GM12873 (cell line): ENCODE results near the gene LDLRAD4.

ENCODE experiments used
- CTCF ChIP-seq: IDR thresholded peaks from 2 replicates; pipeline ENCODE4 v1.5.1; 2012; ENCODE audit warnings: low read depth, mild to moderate bottlenecking, moderate library complexity, low read length, control low read depth; ENCODE audit not compliant: insufficient read depth; ENCODE audit errors: missing control alignments

Gene LDLRAD4

DNA sequence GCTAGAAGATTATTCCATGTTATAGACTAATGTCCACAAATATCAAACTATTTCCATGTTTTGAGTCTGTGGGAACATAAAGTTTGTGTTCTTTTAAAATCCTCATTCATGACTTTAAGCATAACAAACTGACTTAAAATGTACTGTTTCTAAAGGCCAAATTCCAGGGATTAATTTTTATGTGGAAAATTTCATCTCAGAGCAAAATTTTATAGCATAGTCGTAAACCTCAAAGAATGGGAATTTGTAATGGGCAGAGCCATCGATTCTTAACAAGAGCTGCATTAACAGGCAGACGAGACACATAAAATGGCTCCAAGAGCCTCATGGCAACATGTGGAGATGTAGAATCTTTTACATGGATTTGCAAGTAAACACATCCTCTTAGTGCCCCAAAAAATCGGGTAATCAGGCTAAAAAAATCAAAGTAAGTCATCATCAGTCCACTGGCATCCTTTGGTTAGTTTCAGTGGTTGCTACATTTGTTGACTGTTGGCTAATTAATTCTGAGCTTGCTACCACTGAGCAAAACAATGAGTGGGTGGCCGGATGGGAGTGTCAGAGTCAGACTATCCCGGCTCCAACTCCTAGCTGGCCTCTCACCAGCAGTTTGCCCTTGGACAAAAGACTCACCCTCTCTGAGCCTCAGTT, 388.2 kb downstream of the LDLRAD4 start:
- no peak for TF ChIP-seq CTCF

DNA sequence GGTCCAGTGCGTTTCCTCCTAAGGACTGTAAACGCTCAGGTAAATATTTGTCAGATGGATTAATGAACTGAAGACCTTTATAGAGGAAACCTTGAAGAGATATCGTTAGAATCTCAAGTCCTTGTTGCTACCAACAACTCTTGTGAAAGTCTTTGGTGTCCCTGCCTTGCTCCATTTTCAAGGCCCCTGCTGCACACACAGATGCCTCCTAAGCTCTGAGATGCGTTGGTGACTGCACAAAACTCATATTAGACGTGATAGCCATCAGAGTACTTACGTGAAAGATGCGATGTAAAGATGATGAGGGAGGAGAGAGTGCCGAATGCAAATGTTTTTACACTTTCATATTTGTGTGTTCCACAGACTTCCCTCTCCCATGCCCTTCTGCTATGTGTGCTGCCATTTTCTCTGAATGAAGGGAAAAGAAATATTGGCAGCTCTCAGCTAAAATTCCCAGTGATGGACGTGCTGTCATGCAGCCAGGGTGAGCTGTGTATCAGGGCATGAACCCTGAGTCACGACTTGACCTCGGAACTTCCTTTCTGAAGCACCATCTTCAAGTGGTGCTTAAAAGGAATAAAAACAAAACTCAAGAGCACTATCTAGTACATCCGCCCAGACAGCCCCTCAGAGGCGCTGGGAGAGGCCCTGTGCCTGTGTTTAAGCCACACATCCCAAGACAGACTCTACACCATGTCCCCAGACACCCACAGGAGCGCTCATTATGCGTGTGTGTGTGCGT, 390.4 kb downstream of the LDLRAD4 start:
- no peak for TF ChIP-seq CTCF

DNA sequence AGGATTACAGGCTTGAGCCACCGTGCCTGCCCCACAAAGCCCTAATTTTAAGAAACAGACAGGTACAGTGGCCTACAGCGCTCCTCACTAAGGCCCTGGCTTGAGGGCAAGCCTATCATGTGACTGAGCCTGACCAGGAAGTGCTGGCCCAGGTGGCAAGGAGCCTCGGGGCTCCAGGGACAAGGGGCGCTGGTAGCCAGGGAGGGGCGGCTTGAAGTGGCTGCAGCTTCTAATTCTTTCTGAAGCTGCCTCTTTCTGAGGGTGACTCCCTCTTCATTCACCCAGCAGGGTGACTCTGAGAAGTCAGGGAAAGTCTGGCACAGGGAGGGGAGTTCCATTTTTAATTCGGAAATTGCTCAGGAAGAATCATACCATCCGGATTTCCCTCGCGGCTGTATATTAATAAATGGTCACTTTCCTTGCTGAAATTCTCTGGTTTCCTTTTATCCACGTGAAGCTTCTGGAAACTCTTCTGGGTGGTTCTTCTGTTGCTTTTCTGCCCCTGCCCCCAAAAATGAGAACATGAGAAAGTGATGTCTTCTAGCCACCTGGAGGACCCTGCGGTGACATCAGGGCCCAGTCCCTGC, 392.1 kb downstream of the LDLRAD4 start:
- no peak for TF ChIP-seq CTCF

DNA sequence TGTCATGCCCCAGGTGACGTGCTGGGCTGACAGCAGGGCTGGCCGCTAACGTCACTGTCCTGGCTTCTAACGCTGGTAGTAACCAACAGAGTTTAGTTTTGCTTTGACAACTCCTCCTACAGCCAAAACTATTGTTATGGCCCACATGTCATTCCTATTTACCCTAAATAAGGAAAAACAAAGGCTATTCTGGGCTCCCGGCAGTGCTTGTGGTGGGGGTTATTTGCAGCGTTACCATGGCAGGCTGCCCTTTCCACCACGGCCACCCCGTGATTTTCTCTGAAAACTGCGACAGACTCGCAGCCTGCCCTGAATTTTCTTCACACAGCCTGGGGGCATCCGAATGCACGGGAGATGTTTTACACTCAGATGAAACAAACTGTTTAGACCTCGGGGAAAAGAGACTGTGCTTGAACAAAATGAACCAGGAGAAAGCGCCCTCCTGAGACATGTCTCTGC, 392.6 kb downstream of the LDLRAD4 start:
- TF ChIP-seq CTCF, result no peak

DNA sequence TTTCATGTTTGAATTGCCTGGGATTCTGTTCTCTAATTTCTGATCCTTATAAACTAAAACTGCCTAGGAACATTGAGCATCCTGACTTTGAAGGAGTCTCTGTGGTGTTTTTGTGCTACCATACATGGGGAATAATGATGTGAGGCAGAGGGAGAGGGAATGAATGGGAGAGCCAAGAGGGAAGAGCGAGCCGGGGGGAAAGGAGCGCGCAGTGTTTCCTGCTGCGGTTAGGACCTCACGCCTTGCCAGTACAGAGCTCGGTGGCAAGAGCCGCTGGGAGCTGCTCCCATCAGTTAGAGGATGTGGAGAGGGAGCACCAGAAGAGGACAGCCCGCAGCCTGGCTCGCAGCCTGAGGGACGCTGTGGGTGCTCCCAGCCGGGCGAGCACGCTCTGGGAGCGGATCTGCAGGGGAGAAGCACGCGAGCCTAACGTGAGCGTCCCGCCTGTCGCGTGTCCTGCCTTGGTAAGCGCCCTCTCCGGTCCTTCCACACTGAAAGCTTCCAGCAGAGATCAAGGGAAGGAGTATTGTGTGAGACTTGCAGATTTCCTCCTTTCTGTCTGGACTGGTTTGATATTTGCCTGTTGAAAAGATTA, 393.1 kb downstream of the LDLRAD4 start:
- no peak for TF ChIP-seq CTCF

GRCh38 chr18:13612196-13612997, 393.8 kb downstream of the LDLRAD4 start:
- TF ChIP-seq CTCF, result no peak
